H1 (cell line): ENCODE results near the gene DUOXA1. TPM values are rescaled to one million over a fixed set of nuclear protein-coding genes. Genes with fewer than 3 reads are reported as not detected.

ENCODE experiments used
- ASH2L ChIP-seq: fragments of 200-600, 300-600 bp; sonication (generic); IDR thresholded peaks from one replicate; pipeline ENCODE4 v1.7.1; 2017; ENCODE audit warnings: low read length
- CHD1 ChIP-seq: IDR thresholded peaks from 2 replicates; pipeline ENCODE4 v1.6.1; 2012; ENCODE audit warnings: low read depth, low read length, improper control_type of control experiment
- CHD2 ChIP-seq: IDR thresholded peaks from 2 replicates; pipeline ENCODE4 v1.6.1; 2012; ENCODE audit warnings: low read length, improper control_type of control experiment
- CHD7 ChIP-seq: fragments of 300-600 bp; sonication (generic); IDR thresholded peaks from 2 replicates; pipeline ENCODE4 v1.7.1; 2012; ENCODE audit warnings: low read length, moderate library complexity, mild to moderate bottlenecking, inconsistent platforms; ENCODE audit not compliant: insufficient replicate concordance
- GABPA ChIP-seq: IDR thresholded peaks from 2 replicates; pipeline ENCODE4 v1.6.1; 2011; ENCODE audit warnings: mild to moderate bottlenecking, low read length, moderate library complexity, borderline replicate concordance; ENCODE audit not compliant: insufficient read depth
- SAP30 ChIP-seq: fragments of 300-600 bp; sonication (generic); IDR thresholded peaks from 2 replicates; pipeline ENCODE4 v1.7.1; 2012; ENCODE audit warnings: low read length, moderate library complexity, mild to moderate bottlenecking, inconsistent platforms; ENCODE audit not compliant: insufficient read depth, insufficient replicate concordance
- SIX5 ChIP-seq: IDR thresholded peaks from 2 replicates; pipeline ENCODE4 v1.6.1; 2011; ENCODE audit warnings: mild to moderate bottlenecking, low read depth, low read length
- ZNF274 ChIP-seq: IDR thresholded peaks from 2 replicates; pipeline ENCODE4 v1.7.0; 2012; ENCODE audit warnings: low read length, borderline replicate concordance; ENCODE audit errors: extremely low read depth
- polyA plus RNA-seq, 7 experiments: library from polyadenylated mRNA; depleted of rRNA in 3 of 7; stranded (reverse) in 5 of 7; unstranded in 2 of 7; fragments of >200 nt in 5 of 7; fragments of 200-250 nt in 2 of 7; gene quantifications; 1 replicate in 5 of 7; 2 replicates in 1 of 7; 4 replicates in 1 of 7; pipeline versions ENCODE4 v1.2.1 to v1.2.3, GENCODE V29; 2011 to 2013; ENCODE audit warnings: missing spikeins in 2 of 7, mixed read lengths in 2 of 7
- total RNA-seq: library from RNA; stranded (reverse); fragmentation: NEBNext Ultra II Directional; extraction: Animal tissue kit (Norgen Biotek cat#: 25700); gene quantifications from 2 replicates; pipeline ENCODE4 v1.2.1, GENCODE V29; 2021
- TF ChIP-seq, protein P1 (sequence below): IDR thresholded peaks from 2 replicates; pipeline ENCODE4 v1.6.1; 2012; ENCODE audit warnings: low read length, inconsistent platforms

Gene DUOXA1
- total and polyA plus RNA-seq, 2 of the 8 experiments (the other 6 are each of a cell fraction or from before 2014, with no cell fraction given), result 0.18 TPM; not detected in 1

DNA sequence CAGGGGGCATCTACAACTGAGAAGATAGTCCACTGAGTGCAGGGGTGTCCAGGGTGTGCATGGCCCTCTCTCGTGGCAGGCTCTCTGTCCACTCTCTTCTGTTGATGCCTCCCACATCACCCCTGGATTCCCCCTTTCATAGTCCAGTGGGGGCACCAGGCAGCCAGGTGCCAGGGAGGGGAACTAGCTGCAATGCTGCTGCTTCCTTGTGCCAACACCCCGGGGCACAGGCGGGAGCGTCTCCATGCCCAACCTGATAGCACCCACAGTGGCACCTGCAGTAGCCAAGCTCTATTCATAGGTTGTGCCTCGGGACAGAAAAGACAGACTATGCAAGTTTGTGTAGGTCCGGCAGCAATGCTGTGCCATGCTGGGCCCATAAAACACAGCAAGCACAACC is 27.5 kb downstream of the DUOXA1 start (continued):
- TF ChIP-seq CHD7 (no peak), CHD2 (no peak), ZNF274 (no peak), GABPA (no peak), CHD1 (no peak), ASH2L (no peak), SAP30 (no peak), SIX5 (no peak)
- TF ChIP-seq, protein P1, sequence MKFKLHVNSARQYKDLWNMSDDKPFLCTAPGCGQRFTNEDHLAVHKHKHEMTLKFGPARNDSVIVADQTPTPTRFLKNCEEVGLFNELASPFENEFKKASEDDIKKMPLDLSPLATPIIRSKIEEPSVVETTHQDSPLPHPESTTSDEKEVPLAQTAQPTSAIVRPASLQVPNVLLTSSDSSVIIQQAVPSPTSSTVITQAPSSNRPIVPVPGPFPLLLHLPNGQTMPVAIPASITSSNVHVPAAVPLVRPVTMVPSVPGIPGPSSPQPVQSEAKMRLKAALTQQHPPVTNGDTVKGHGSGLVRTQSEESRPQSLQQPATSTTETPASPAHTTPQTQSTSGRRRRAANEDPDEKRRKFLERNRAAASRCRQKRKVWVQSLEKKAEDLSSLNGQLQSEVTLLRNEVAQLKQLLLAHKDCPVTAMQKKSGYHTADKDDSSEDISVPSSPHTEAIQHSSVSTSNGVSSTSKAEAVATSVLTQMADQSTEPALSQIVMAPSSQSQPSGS, result no peak
